Panc1 (cell line): ENCODE data around the gene NTNG1. TPM values are rescaled to one million over a fixed set of nuclear protein-coding genes. Genes with fewer than 3 reads are reported as not detected.

Experiments
- ATAC-seq: fragments of 200-7000 bp; cut with Tn5 transposase; 2 replicates; pipeline ENCODE4 v1.9.1; 2020; ENCODE audit warnings: mild to moderate bottlenecking, moderate library complexity
- BruUV-seq: library from RNA; stranded (reverse); fragments of 400-500 nt; replicated peaks from 2 replicates; lab custom pipeline; 2021; lab: Mats Ljungman, UMichigan
- CTCF ChIA-PET: fragments of 300-600 bp; sonication (Branson Sonifier 250); formaldehyde crosslinking; loops from one replicate; lab custom pipeline; 2022; ENCODE audit warnings: antibody characterized with exemption; lab: Charles Lee
- POLR2A ChIA-PET: fragments of 300-600 bp; sonication (Branson Sonifier 250); formaldehyde crosslinking; loops from one replicate; lab custom pipeline; 2022; ENCODE audit warnings: antibody characterized with exemption; lab: Charles Lee
- DNase-seq: peaks from one replicate; pipeline ENCODE4 v3.0.0-alpha.2; 2010; ENCODE audit warnings: low read depth, low spot score
- H3K27ac ChIP-seq: 2 replicates; pipeline ENCODE4 v1.5.1; 2011; ENCODE audit warnings: mild to moderate bottlenecking, low read length, inconsistent platforms
- H3K27me3 ChIP-seq: fragments of 200-500 bp; sonication (Bioruptor generic); 2 replicates; pipeline ENCODE4 v1.6.0; 2014; ENCODE audit warnings: low read length, inconsistent platforms; ENCODE audit not compliant: control insufficient read depth, insufficient read depth
- H3K36me3 ChIP-seq: fragments of 200-500 bp; sonication (Bioruptor generic); 2 replicates; pipeline ENCODE4 v1.5.1; 2014; ENCODE audit warnings: inconsistent platforms, mild to moderate bottlenecking, low read length, moderate library complexity; ENCODE audit not compliant: control insufficient read depth, insufficient read depth
- H3K4me1 ChIP-seq: 2 replicates; pipeline ENCODE4 v1.5.1; 2011; ENCODE audit warnings: inconsistent platforms, mild to moderate bottlenecking, low read length, moderate library complexity; ENCODE audit not compliant: control insufficient read depth, insufficient read depth
- H3K4me3 ChIP-seq, 2 experiments: 2 replicates each; pipeline ENCODE4 v1.5.1; 2011 to 2012; ENCODE audit warnings: low read depth in 2 of 2, low read length in 2 of 2, mild to moderate bottlenecking in 2 of 2, inconsistent platforms in 1 of 2, moderate library complexity in 1 of 2
- H3K9me3 ChIP-seq: fragments of 200-500 bp; sonication (Bioruptor generic); 2 replicates; pipeline ENCODE4 v1.5.1; 2014; ENCODE audit warnings: low read depth, mild to moderate bottlenecking, inconsistent platforms, low read length, moderate library complexity; ENCODE audit not compliant: control insufficient read depth, insufficient read depth
- CTCF ChIP-seq: fragments of 450-650 bp; IDR thresholded peaks from 2 replicates; pipeline ENCODE4 v1.5.1; 2017; ENCODE audit warnings: mild to moderate bottlenecking
- POLR2AphosphoS5 ChIP-seq: IDR thresholded peaks from 2 replicates; pipeline ENCODE4 v1.6.1; 2012; ENCODE audit warnings: mild to moderate bottlenecking, low read depth, low read length, moderate library complexity
- REST ChIP-seq, 2 experiments: IDR thresholded peaks; 2 replicates each; pipeline ENCODE4 v1.6.1; 2011 to 2012; ENCODE audit warnings: low read depth in 2 of 2, control low read depth in 1 of 2, low read length in 1 of 2, mild to moderate bottlenecking in 1 of 2, moderate library complexity in 1 of 2; ENCODE audit not compliant: insufficient read depth in 1 of 2
- SIN3A ChIP-seq: IDR thresholded peaks from 2 replicates; pipeline ENCODE4 v1.6.1; 2012; ENCODE audit warnings: low read depth, mild to moderate bottlenecking, low read length, moderate library complexity, borderline replicate concordance; ENCODE audit not compliant: insufficient read depth
- TCF7L2 ChIP-seq: IDR thresholded peaks from 2 replicates; pipeline ENCODE4 v1.6.1; 2011; ENCODE audit warnings: mild to moderate bottlenecking, low read depth, low read length, inconsistent platforms
- in situ Hi-C: cut with HindIII; loops from 2 replicates; pipeline ENCODE4 v1.10.0; 2016; ENCODE audit warnings: low sequenced_read_pairs, low pct_unique_long_range_greater_than_20kb
- intact Hi-C: fragments of 100-400 bp; cut with micrococcal nuclease; formaldehyde crosslinking; loops from one replicate; pipeline ENCODE4 v1.10.0; 2022; ENCODE audit not compliant: unreplicated experiment
- total RNA-seq: library from RNA; stranded (reverse); gene quantifications from one replicate; pipeline ENCODE4 v1.2.1, GENCODE V29; 2021; ENCODE audit not compliant: unreplicated experiment

NTNG1 gene
- total RNA-seq, 1 experiment from 2014 or later: 0.13 TPM

DNA sequence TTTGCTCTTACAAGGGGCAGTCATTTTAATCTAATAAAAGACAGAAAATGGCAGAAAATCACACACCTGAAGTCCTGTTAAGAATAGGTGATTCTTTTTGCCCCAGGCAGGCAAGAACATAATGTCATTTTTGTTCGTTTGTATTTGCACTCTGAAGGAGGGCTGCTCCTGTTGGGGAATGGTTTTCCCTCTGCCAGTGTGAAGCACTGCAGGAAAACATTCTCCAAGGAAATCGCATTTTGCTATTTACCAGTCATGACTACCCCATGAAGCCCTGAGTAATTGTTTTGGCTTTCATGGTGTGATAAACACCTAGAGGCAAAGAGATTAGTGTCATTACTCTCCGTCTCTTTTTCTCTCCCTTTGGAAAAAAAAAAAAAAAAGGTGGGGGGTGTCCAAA lies 345.5 kb downstream of the NTNG1 start:
- H3K4me1 ChIP-seq: no peaks in the 10 kb centered on the region
- ATAC-seq (no peak), DNase-seq (no peak)
- H3K9me3 ChIP-seq: no peaks in the 10 kb centered on the region
- BruUV-seq: no TSS peak
- no peaks in the 10 kb centered on the region for H3K27me3 ChIP-seq
- ChIA-PET CTCF (no interaction called here), POLR2A (no interaction called here)
- no peak for TF ChIP-seq REST (IDR thresholded peaks at IDR 0.05; ENCODE audit: insufficient read depth in 1 of 2, low read depth in 2 of 2, low read length in 1 of 2)
- no peak for TF ChIP-seq POLR2AphosphoS5
- no peak for TF ChIP-seq SIN3A
- TF ChIP-seq CTCF: no peak
- TF ChIP-seq TCF7L2: no peak
- intact Hi-C loops (no loop called here), in situ Hi-C loops (no loop called here)
- no peak overlapping the region for H3K27ac ChIP-seq
- H3K4me3 ChIP-seq: no peak overlapping the region
- no peaks in the 10 kb centered on the region for H3K36me3 ChIP-seq

- DNase-seq (no peak), ATAC-seq (no peak)
- Histone ChIP-seq H3K27ac (no peak overlapping the region), H3K9me3 (no peaks in the 10 kb centered on the region), H3K36me3 (no peaks in the 10 kb centered on the region), H3K27me3 (no peaks in the 10 kb centered on the region), H3K4me3 (no peak overlapping the region), H3K4me1 (no peaks in the 10 kb centered on the region)
- TF ChIP-seq POLR2AphosphoS5: no peak
- TF ChIP-seq SIN3A: no peak
- TF ChIP-seq REST (IDR thresholded peaks at IDR 0.05; ENCODE audit: insufficient read depth in 1 of 2, low read depth in 2 of 2, low read length in 1 of 2): no peak
- no peak for TF ChIP-seq CTCF
- no peak for TF ChIP-seq TCF7L2
- in situ Hi-C loops (no loop called here), intact Hi-C loops (no loop called here)
- BruUV-seq: no TSS peak
- CTCF ChIA-PET: no interaction called here
- POLR2A ChIA-PET: no interaction called here
These were observed 346.7 kb downstream of the NTNG1 start for GRCh38 chr1:107487506-107487905.
